Neutrophil (primary cell): ENCODE measurements around the gene PDE3A.

ENCODE experiments used
- H3K27ac ChIP-seq: fragments of 200-600 bp; sonication (generic); 2 replicates; pipeline ENCODE4 v1.5.1; 2016; ENCODE audit warnings: mild to moderate bottlenecking, moderate library complexity
- H3K27me3 ChIP-seq: fragments of 200-600 bp; sonication (generic); 2 replicates; pipeline ENCODE4 v1.6.0; 2016; ENCODE audit warnings: mild to moderate bottlenecking
- H3K36me3 ChIP-seq: fragments of 200-600 bp; sonication (generic); 2 replicates; pipeline ENCODE4 v1.5.1; 2017
- H3K4me1 ChIP-seq, 2 experiments: fragments of 200-600 bp in 1 of 2; sonication (generic) in 1 of 2; 1 replicate in 1 of 2; 2 replicates in 1 of 2; pipeline versions ENCODE4 v1.5.1 to v1.6.1; 2013 to 2016; ENCODE audit warnings: low read depth in 1 of 2, low read length in 1 of 2, mild to moderate bottlenecking in 1 of 2, moderate library complexity in 1 of 2; ENCODE audit not compliant: control insufficient read depth in 1 of 2, insufficient read depth in 1 of 2
- H3K4me3 ChIP-seq, 2 experiments: fragments of 200-600 bp in 1 of 2; sonication (generic) in 1 of 2; 1 replicate in 1 of 2; 2 replicates in 1 of 2; pipeline ENCODE4 v1.5.1; 2013 to 2016; ENCODE audit warnings: low read depth in 1 of 2, low read length in 1 of 2, mild to moderate bottlenecking in 1 of 2, moderate library complexity in 1 of 2
- H3K9me3 ChIP-seq: fragments of 200-600 bp; sonication (generic); 2 replicates; pipeline ENCODE4 v1.5.1; 2016
- TF ChIP-seq, protein P1 (sequence below): fragments of 200-600 bp; sonication (generic); IDR thresholded peaks from 2 replicates; pipeline ENCODE4 v1.5.1; 2016; ENCODE audit warnings: antibody characterized with exemption

Gene PDE3A

GRCh38 chr12:20625531-20625930 is 257.2 kb downstream of the PDE3A start:
- TF ChIP-seq, protein P1, sequence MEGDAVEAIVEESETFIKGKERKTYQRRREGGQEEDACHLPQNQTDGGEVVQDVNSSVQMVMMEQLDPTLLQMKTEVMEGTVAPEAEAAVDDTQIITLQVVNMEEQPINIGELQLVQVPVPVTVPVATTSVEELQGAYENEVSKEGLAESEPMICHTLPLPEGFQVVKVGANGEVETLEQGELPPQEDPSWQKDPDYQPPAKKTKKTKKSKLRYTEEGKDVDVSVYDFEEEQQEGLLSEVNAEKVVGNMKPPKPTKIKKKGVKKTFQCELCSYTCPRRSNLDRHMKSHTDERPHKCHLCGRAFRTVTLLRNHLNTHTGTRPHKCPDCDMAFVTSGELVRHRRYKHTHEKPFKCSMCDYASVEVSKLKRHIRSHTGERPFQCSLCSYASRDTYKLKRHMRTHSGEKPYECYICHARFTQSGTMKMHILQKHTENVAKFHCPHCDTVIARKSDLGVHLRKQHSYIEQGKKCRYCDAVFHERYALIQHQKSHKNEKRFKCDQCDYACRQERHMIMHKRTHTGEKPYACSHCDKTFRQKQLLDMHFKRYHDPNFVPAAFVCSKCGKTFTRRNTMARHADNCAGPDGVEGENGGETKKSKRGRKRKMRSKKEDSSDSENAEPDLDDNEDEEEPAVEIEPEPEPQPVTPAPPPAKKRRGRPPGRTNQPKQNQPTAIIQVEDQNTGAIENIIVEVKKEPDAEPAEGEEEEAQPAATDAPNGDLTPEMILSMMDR: no peak
- no peak overlapping the region for H3K4me3 ChIP-seq
- no peaks in the 10 kb centered on the region for H3K27me3 ChIP-seq
- H3K27ac ChIP-seq: no peak overlapping the region
- no peaks in the 10 kb centered on the region for H3K9me3 ChIP-seq
- H3K36me3 ChIP-seq: no peaks in the 10 kb centered on the region
- H3K4me1 ChIP-seq: no peaks in the 10 kb centered on the region

- TF ChIP-seq, protein P1: no peak
- H3K27ac ChIP-seq: no peak overlapping the region
- no peak overlapping the region for H3K4me3 ChIP-seq
- no peaks in the 10 kb centered on the region for H3K9me3 ChIP-seq
- H3K4me1 ChIP-seq: no peaks in the 10 kb centered on the region
- H3K27me3 ChIP-seq: no peaks in the 10 kb centered on the region
- H3K36me3 ChIP-seq: no peaks in the 10 kb centered on the region
Observed at GRCh38 chr12:20627001-20627588, 258.8 kb downstream of the PDE3A start.

DNA sequence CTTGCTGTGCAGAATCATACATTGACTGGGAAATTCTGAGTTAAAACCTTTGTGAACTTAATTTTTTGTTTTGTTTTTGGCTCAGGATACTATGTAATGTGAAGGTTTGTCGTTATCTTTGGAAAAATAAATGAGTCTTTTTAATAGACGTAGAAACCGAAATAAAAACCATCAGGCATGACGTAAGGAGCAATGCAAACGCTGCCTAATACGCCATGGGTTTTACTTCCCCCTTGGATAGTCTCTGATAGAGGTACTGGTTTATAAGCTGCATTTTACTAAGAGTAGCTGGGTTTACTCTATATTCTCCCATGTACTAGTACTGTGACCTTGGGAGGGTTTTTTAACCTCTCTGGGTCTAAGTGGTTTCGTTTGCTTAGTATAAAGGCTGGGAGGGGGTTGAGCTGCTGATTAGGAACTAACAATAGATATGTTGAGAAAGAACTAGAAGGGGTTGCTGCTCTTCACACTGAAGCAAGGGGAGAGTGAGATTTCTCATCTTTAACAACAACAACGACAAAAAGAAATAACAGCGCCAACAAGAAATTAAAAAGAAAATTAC is 260.0 kb downstream of the PDE3A start:
- Histone ChIP-seq H3K9me3 (no peaks in the 10 kb centered on the region), H3K27me3 (no peaks in the 10 kb centered on the region)
- TF ChIP-seq, protein P1: no peak

GRCh38 chr12:20628999-20629398 is 260.7 kb downstream of the PDE3A start:
- Histone ChIP-seq H3K36me3 (no peaks in the 10 kb centered on the region), H3K9me3 (no peaks in the 10 kb centered on the region), H3K4me1 (no peaks in the 10 kb centered on the region), H3K27me3 (no peaks in the 10 kb centered on the region), H3K27ac (no peak overlapping the region), H3K4me3 (no peak overlapping the region)
- TF ChIP-seq, protein P1: no peak

More for the DNA sequence above, 260.0 kb downstream of the PDE3A start:
- Histone ChIP-seq H3K36me3 (no peaks in the 10 kb centered on the region), H3K4me1 (no peaks in the 10 kb centered on the region), H3K4me3 (no peak overlapping the region), H3K27ac (no peak overlapping the region)

- H3K9me3 ChIP-seq: no peaks in the 10 kb centered on the region
- TF ChIP-seq, protein P1: no peak
- no peaks in the 10 kb centered on the region for H3K4me1 ChIP-seq
- H3K27me3 ChIP-seq: no peaks in the 10 kb centered on the region
- no peak overlapping the region for H3K4me3 ChIP-seq
- H3K27ac ChIP-seq: no peak overlapping the region
- no peaks in the 10 kb centered on the region for H3K36me3 ChIP-seq
Observed at GRCh38 chr12:20629414-20630156, 261.2 kb downstream of the PDE3A start.
